BE2C (cell line): Measurements from ENCODE around the gene TRHDE.

Experiments
- DNase-seq: peaks from one replicate; pipeline ENCODE4 v3.0.0-alpha.2; 2020
- H3K27me3 ChIP-seq: fragments of 250-450 bp; sonication (Bioruptor Pico); 2 replicates; pipeline ENCODE4 v1.5.1; 2020; ENCODE audit warnings: mild to moderate bottlenecking
- H3K36me3 ChIP-seq: fragments of 250-450 bp; sonication (Bioruptor Pico); 2 replicates; pipeline ENCODE4 v1.5.1; 2020; ENCODE audit warnings: mild to moderate bottlenecking
- H3K4me1 ChIP-seq: fragments of 250-450 bp; sonication (Bioruptor Pico); 2 replicates; pipeline ENCODE4 v1.5.1; 2020
- H3K4me3 ChIP-seq: 2 replicates; pipeline ENCODE4 v1.5.1; 2011; ENCODE audit warnings: low read depth, low read length
- H3K9me3 ChIP-seq: fragments of 250-450 bp; sonication (Bioruptor Pico); 2 replicates; pipeline ENCODE4 v1.5.1; 2020
- TF ChIP-seq, protein P1 (sequence below): IDR thresholded peaks from 2 replicates; pipeline ENCODE4 v1.5.1; 2012; ENCODE audit warnings: mild to moderate bottlenecking, low read depth, low read length

Gene TRHDE

DNA sequence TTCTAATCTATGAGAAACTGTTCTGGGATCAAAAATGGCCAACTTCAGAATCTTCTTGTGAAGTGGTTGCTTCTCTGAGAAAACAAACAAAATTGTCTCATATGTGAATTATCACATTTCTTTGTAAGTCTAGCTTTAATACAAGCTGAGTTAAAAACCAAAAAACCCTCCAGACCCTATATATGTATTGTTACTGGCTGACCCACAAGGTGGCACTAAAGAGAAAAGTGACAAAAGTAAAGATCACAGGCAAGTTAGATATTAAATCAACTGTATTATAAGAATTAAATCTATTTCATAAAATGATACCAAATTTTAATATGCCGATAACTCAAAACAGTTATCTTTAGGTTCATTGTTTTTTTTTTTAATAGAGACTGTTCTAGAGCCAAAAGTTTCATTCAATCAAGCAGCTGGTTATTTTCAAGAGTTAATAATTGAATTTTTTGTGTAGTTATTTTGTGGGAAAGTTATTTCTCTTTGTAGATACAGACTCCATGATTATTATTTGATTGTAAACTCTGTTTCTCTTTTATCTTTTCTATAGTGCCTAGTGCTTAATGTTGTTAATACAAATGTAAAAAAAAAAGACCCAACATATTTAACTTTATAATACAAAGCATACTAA is 7.5 kb upstream of the TRHDE start:
- Histone ChIP-seq H3K4me1 (no peaks in the 10 kb centered on the region), H3K4me3 (no peak overlapping the region), H3K27me3 (peaks cover 2% of the 10 kb centered on the region), H3K36me3 (no peaks in the 10 kb centered on the region), H3K9me3 (no peaks in the 10 kb centered on the region)
- no peak for DNase-seq
- TF ChIP-seq, protein P1, sequence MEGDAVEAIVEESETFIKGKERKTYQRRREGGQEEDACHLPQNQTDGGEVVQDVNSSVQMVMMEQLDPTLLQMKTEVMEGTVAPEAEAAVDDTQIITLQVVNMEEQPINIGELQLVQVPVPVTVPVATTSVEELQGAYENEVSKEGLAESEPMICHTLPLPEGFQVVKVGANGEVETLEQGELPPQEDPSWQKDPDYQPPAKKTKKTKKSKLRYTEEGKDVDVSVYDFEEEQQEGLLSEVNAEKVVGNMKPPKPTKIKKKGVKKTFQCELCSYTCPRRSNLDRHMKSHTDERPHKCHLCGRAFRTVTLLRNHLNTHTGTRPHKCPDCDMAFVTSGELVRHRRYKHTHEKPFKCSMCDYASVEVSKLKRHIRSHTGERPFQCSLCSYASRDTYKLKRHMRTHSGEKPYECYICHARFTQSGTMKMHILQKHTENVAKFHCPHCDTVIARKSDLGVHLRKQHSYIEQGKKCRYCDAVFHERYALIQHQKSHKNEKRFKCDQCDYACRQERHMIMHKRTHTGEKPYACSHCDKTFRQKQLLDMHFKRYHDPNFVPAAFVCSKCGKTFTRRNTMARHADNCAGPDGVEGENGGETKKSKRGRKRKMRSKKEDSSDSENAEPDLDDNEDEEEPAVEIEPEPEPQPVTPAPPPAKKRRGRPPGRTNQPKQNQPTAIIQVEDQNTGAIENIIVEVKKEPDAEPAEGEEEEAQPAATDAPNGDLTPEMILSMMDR, result peak; percentile 54

DNA sequence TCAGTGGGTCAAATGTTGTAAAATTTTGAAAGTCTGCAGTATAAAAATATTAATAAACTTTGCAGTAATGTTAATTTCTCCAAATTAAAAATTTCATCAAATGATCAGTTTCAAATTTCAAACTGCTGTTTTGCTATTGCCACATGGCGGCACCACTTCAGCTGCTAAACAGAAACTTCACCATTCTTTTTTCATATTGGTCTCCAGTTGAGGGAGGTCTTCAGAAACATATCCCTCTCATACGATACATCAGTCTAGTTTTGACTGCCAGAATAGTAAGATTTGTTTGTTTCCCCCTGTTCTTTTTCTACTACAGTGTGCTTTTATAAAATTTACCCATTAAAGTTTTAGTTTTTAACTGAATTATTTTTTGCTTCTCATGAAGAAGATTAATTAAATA is 4.2 kb upstream of the TRHDE start:
- TF ChIP-seq, protein P1, result peak; percentile 44
- no peak for DNase-seq
- H3K4me3 ChIP-seq, result no peak overlapping the region

DNA sequence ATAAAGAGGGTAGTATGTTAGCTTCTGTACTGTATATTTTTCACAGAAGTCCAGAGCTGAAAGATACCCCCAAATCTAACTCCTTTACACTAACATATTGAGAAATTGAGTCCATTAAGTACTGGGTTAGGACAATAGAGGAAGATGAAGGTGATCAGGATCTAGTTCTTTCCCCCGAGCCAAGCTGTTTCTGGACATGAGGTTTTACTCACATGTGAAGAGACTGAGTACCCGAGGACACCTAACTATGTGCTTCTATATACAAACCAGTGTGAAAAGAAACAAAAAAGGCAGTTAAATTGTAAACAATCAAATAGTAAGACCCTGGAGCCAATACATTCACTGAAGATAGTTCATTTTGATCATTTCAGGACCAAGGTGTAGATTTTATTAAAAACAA is 3.8 kb upstream of the TRHDE start:
- TF ChIP-seq, protein P1, result no peak
- no peak for DNase-seq
- H3K9me3 ChIP-seq, result no peaks in the 10 kb centered on the region
- no peaks in the 10 kb centered on the region for H3K36me3 ChIP-seq
- H3K4me1 ChIP-seq, result no peaks in the 10 kb centered on the region
- peaks cover 40% of the 10 kb centered on the region for H3K27me3 ChIP-seq
- H3K4me3 ChIP-seq, result no peak overlapping the region

More for the DNA sequence above, 4.2 kb upstream of the TRHDE start:
- Histone ChIP-seq H3K36me3 (no peaks in the 10 kb centered on the region), H3K4me1 (no peaks in the 10 kb centered on the region), H3K27me3 (peaks cover 36% of the 10 kb centered on the region), H3K9me3 (no peaks in the 10 kb centered on the region)

DNA sequence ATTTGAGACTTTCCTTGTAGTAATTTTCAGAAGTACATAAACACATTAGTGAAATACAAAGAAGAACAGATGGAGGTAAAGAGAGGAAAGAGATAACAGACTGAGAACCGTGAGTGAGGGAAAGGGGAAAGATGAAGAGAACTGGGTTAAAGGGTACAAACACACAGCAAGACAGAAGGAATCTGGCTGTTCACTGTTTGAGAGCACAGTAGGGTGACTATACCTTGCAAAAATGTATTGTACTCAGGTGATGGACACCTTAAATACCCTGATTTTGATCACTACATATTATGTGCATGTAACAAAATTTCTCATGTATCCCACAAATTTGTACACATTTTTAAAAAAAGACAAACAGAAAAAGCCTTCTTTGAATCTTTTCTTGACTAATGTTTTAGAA is 2.7 kb upstream of the TRHDE start:
- DNase-seq, result no peak
- H3K4me3 ChIP-seq, result no peak overlapping the region
- no peaks in the 10 kb centered on the region for H3K36me3 ChIP-seq

DNA sequence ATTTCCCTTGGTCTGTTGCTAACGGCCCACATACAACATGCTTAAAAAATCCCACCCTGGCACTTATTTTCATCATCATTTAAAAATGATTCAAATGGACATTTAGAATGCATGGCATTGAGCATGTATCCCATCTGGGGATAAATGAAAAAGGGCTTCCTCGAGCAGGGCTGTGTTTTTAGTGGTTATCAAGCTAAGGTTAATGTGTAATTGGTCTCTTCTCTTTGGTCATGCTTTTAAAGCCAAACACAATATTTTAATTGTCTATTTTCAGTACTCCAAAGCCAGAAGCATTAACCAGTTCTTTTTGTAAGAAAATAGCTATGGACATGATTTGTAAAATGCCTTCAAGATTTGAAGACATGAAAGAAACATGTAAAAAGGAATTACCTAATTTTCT is 1.9 kb upstream of the TRHDE start:
- TF ChIP-seq, protein P1, result no peak
- Histone ChIP-seq H3K4me3 (no peak overlapping the region), H3K9me3 (no peaks in the 10 kb centered on the region), H3K4me1 (no peaks in the 10 kb centered on the region), H3K36me3 (no peaks in the 10 kb centered on the region), H3K27me3 (peaks cover 57% of the 10 kb centered on the region)
- no peak for DNase-seq

More for the DNA sequence above, 2.7 kb upstream of the TRHDE start:
- Histone ChIP-seq H3K4me1 (no peaks in the 10 kb centered on the region), H3K9me3 (no peaks in the 10 kb centered on the region), H3K27me3 (peaks cover 51% of the 10 kb centered on the region)
- TF ChIP-seq, protein P1, result no peak

DNA sequence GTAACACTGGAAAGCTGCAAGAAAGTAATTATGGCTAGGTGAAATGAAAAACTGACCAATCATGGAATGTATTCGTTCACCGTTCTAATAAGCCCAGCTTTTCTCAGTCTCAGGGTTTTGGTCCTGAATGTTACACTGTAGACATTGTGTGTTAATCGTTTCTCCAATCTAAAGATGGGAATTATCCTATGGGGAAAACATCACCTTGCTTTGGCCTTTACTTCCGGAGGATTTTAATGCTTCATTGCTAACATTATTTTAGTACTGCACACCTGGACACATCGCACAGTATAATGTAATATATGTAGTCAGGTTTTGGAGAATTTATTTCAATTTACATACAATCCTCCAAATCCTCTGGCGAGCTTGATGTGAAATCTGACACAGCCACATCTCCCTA is 1.2 kb upstream of the TRHDE start:
- TF ChIP-seq, protein P1, result no peak
- no peak overlapping the region for H3K4me3 ChIP-seq

More for the DNA sequence above, 1.2 kb upstream of the TRHDE start:
- no peaks in the 10 kb centered on the region for H3K4me1 ChIP-seq
- no peak for DNase-seq
- H3K9me3 ChIP-seq, result no peaks in the 10 kb centered on the region
- no peaks in the 10 kb centered on the region for H3K36me3 ChIP-seq
- H3K27me3 ChIP-seq, result peaks cover 59% of the 10 kb centered on the region
